Stimulated activated CD4-positive, alpha-beta T cell treated with anti-CD3 and anti-CD28 coated beads, Interleukin-1b, Interleukin-23, amount 100 ng/mL, for 1 hour (primary cell): ENCODE data around the gene SDC3.

ENCODE experiments used
- DNase-seq, 2 donors: peaks; one replicate each; pipeline ENCODE4 v3.0.0-alpha.2; 2020; ENCODE audit warnings: low read depth in 2 of 2

The SDC3 gene

DNA sequence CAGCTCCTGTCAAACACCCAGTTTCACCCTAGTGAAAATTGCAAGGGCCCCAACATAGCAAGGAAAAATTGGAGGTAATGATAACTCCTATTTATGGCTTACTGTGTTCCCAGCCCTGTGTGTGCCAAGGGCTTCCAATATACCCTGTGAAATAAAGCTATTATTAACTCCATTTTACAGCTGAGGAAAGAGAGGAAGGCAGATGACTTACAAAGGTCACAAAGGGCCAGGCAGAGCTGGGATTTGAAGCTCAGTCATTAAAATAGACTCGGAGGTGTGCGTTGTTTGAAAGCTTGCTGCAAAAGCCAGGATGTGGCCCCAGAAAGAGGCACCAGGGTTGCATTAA lies 20.2 kb upstream of the SDC3 start:
- DNase-seq = no peak

DNA sequence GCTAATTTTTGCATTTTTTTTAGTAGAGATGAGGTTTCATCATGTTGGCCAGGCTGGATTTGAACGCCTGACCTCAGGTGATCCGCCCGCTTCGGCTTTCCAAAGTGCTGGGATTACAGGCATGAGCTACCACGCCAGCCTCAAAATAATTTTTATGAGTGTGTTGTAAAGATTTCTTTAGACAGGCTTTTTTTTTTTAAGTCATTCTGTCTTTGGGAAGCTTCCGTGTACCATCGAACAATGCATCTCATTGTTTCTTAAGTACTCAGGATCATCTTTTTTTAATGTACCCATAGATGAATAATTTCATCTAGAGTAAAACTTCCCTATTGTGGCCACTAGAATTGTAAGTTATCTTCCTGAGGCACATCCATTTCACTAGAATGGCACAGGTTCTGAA lies 19.6 kb upstream of the SDC3 start:
- no peak for DNase-seq

GRCh38 chr1:30927448-30927847 lies 18.9 kb upstream of the SDC3 start:
- no peak for DNase-seq

DNA sequence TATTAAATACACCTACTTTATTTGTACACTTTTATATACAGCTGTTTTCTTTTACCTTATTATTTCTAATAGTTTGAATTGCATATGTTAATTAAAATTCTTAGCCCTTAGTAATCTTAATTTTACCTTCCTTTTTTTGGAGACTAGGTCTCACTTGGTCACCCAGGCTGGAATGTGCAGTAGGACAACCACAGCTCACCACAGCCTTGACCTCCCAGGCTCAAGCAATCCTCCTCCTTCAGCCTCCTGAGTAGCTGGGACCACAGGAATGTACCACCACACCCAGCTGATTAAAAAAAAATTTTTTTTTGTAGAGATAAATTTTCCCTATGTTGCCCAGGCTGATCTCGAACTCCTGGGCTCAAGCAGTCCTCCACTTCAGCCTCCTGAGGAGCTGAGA lies 15.0 kb upstream of the SDC3 start:
- DNase-seq = no peak

GRCh38 chr1:30920827-30921226 lies 12.3 kb upstream of the SDC3 start:
- DNase-seq = no peak

DNA sequence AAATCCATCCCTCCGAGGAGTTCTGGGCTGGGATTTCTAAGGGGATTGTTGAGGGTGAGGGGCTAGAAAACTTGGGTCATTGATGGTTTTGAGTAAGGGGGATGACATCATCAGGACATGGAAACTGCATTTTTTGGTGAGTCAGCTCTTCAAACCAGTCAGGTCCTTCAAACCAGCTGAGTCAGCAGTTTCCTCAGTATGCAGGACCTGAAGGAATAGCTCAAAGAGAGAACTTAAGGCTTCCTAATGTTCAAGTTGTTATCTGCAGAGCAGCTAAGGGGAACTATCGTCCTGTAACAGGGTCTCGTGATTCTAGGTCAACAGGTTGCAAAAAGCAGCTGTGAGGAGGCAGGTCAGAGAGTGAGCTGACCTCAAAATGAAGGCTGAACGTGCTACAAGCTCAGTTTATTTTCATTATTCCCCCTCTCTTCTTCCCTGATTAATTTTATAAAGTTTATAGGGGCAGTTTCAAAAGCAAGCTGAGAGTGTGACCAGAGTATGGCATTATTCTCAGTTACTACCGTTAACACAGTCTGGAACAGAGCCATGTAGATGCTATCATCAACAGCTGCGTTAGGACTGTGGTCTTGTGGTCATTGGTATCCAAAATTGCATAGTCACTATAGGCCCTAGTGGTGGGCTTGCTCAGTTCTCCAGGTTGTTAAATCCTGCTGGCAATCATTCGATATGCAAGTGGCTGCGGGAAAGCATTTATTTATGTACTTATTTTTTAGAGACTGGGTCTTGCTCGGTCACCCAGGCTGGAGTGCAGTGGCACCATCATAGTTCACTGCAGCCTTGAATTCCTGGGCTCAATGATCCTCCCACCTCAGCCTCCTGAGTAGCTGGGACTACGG lies 10.7 kb upstream of the SDC3 start:
- no peak for DNase-seq

DNA sequence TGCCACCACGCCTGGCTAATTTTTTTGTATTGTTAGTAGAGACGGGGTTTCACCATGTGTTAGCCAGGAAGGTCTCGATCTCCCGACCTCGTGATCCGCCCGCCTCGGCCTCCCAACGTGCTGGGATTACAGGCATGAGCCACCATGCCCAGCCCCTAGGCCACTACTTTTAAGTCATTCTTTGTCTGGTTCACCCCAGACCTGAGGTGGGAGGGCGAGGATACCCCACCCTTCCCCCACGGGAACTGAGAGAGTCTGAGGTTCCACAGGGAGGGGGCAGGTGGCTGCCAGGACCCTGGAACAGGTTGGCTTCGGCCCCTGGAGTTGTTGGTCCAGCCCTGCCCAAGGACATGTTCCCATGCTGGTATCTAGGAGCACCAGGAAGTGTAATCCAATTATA lies 7.7 kb upstream of the SDC3 start:
- DNase-seq = no peak

DNA sequence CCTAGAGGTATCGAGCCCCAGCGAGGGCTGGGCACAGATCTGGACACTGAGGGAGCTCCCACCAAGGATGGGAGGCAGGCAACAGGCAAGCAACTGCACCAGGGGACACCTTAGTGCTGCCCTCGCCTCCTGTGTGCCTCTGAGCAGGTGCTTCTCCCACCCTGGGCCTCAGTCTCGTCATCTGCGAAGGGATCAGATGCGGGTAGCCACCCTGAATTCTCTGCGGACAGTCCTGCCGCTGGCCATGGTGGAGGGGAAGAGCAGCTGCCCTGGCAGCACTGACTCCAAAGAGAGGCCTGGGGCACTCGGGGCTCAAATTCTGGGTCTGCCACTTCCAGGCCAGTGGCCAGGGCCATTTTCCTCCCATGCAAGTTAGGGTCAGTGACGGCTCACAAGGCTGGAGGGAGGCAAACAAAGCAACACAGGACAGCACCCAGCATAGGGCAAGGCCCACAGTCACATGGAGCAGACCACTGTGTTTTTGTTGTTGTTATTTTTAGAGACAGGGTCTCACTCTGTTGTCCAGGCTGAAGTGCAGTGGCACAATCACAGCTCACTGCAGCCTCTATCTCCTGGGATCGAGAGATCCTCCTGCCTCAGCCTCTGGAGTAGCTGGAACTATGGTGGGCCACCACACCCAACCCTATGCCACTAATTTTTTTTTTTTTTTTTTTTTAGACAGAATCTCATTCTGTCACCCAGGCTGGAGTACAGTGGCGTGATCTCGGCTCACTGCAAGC lies 7.1 kb upstream of the SDC3 start:
- DNase-seq = no peak

- no peak for DNase-seq
These were observed 6.4 kb upstream of the SDC3 start for GRCh38 chr1:30914931-30915330.

- DNase-seq = no peak
These were observed 6.0 kb upstream of the SDC3 start for GRCh38 chr1:30914587-30914922.

GRCh38 chr1:30912913-30913652 lies 4.5 kb upstream of the SDC3 start:
- DNase-seq = no peak

DNA sequence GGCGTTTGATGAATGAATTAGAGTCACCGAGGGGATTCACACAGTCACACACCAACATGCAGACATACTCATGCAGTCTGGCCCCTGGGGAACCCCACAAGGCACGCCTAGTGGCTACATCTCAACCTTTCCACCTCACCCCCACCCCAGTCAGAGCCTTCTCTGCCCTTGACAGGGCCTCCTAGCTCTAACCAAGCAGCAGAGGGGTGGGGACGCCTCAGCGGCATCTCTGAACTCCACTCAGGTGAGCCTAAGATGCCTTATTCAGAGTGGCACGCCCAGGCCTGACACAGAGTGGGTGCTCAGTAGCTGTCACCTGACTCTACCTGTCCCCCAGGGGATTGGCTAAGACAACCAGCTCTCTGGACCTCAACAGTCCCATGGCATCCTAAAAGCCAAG lies 3.7 kb upstream of the SDC3 start:
- DNase-seq = no peak

GRCh38 chr1:30911059-30911954 lies 2.7 kb upstream of the SDC3 start:
- DNase-seq = peak; percentile 9 to 30

DNA sequence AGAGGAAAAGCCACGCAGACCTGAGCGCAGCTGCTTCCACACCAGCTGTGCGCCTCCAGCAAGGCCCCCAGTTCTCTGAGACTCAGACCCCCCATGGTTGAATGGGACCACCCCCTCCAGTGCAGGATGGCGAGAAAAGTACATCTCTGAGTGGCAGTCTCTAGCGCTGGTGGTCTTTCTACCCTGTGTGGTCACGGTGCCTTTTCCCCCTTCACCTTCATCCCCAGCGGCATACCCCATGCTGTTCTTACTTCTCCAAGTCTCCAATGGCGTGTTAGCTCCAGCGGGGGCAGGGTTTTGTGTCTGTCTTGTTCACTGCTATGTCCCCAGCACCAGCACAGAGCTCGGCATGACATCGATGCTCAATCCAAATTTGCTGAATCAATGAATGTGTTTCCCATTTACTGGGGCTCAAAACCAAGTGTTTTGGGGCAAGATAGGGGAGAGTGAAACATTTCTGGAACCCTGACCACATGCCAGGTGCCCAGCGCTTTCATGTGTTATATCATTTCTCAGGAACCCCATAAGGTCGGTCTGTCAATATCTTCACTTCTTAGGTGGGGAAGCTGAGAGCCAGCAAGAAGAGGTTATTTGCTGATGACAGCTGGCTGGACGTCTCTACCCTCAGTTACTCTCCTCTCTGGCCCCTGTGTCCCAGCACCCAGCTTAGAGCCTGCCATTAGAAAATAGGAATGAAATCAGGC lies 959 bp upstream of the SDC3 start:
- DNase-seq = no peak

DNA sequence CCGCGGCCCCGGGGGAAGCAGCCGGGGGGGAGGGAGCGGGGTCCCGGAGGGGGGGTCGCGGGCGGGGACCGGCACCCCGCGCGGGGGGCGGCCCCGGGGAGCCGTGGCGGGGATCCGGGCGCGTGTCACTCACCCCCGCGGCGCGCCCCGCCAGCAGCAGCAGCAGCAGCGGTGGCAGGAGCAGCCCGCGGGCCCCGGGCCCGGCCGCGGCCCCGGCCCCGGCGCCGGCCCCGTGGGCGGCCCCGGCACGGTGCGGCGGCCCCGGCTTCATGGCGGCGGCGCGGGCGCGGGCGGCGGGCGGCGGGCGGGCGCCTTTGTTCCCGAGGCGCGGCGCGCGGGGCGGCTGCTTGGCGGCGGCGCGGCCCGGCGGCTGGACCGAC lies 252 bp downstream of the SDC3 start:
- DNase-seq = no peak

DNA sequence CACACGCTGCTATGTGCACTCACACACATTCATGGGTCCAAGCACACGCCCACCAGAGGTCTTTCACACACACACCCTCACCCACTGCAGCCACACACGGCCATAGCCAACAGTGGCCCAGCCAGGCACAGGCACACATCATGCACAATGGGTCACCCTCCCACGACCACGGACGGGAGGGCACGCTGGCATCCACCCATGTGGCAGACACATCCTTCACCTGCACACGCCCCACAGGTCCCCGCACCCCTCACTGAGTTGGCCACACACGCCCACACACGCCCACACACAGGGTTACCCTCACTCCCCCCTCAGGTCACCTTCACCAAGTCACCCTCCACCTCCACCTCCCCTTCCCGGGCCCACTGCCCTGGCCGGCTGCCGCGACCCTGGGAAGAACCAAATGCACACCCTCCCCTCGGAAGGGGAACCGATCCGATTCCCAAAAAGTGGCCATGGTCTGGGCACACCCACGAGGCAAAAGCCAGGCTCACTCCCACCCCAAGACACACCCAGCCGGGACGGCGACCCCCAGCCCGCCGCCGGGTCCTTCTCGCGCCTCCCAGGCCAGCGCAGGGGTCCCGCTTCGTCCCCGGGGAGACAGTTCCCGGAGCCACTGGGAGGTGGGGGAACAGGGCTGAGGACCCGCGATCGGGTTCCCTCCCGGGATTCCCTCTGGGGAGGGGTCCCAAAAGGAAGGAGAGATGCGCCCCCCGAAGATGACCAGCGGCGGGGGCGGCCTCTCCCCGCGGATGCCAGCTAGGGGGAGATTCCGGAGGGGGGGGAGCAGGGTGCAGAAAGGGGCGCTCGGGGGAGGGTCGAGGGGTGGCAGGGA lies 860 bp downstream of the SDC3 start:
- DNase-seq = no peak

GRCh38 chr1:30906631-30907441 lies 1.7 kb downstream of the SDC3 start:
- DNase-seq = no peak

GRCh38 chr1:30905916-30906620 lies 2.5 kb downstream of the SDC3 start:
- no peak for DNase-seq

GRCh38 chr1:30905403-30905802 lies 3.2 kb downstream of the SDC3 start:
- DNase-seq = no peak
